ENCODE data around the gene DHRS12.
A peak's percentile ranks its signal among the peaks of the same experiment; 100 is the strongest.

DHRS12 gene

DNA sequence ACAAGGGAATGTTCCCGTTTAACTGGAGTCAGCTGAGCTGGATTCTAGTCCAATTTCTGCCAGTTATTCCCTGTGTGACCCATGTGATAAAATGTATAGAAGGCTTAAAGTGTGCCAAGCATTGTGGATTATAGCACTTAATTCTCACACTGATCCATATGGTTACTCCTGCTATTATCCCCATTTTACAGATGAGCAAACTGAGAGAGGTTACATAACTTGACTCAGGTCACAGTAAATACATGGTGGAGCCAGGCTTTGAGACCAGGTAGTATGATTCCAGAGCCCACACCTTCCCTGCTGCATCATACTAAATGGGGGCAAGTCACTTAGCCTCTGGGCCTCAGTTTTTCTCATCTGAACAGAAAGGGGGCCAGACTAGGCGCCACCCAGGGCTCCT lies 2.0 kb upstream of the DHRS12 start:
- DNase-seq = no peak

- DNase-seq = no peak
These were observed 1.4 kb upstream of the DHRS12 start for GRCh38 chr13:51805313-51805712.

GRCh38 chr13:51804295-51805172 lies 571 bp upstream of the DHRS12 start:
- no peak for DNase-seq

DNA sequence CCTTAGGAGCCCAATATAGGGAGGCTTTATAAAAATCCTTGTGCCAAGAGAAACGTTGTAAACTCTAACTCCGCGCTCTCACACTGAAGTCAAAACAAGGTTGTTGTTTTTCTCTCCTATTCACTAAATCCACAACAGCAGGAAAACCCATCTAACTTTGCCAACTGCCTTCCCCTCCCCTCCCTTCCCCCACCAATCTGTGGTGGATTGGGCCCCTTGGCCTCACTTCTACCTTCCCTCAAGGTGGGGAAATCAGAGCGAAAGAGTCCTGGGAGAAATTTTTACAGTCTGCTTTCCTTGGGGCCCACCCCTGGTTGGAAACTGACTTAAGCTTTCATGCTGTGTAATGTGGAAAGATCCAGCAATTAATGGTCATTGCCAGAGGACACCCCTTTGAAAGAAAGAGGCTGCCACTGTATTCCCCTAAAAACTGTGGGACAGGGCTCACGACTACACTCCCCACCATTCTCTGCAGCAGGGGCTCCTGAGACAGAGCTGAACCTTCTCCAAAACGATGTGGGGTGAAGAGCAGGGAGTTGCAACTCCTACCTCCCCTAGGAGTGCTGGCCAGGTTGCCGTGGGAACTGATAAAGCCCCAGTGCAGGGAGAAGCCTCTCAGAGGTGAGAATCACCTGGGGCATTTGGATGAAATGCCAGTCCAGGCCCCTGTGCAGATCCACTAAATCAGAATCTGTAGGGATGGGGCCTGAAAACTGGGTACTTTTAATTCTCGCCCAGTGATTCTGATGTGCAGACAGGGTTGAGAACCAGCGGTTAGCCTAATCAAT lies 1.1 kb downstream of the DHRS12 start:
- DNase-seq = no peak

DNA sequence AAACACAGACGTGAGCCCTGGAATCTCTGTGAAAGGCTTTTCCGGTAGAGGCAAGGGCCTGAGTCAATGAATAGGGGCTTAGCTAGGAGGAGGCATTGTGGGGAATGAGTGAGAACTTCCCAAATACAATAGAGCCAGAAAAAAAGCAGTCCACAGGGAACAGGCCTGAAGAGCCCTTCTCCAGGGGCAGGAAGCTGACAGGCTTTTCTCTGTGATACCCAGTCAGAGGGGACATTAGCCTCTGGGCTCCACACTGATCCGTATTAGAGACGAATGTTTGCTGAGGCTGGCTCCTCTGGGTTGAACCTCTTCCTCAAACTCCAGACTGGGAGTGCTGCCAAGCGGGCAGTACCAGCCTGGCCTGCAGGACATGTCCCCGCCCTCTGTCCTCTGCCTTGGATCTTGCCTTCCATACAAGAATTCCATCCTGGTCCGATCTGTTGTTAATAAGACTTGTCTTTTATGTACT lies 2.3 kb downstream of the DHRS12 start:
- DNase-seq = no peak

- no peak for DNase-seq
These were observed 3.5 kb downstream of the DHRS12 start for GRCh38 chr13:51800486-51800885.

DNA sequence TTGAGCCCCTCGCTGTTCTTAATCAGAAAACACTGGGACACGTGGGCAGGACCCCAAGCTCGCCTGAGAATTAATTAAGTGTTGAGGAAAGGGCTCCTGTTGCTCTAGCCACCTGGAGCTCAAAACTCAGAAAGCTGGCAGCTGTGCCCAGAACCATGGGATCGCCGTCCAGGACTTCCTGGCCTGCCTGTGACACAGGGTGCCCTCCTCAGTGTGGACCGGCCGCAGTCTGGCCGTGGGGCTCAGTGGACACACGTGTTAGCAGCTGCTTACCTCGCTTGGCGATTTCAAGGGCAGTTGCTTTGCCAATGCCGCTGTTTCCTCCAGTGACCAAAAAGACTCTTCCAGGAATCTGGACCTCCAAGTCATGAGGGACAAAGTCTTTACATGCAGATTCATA lies 4.7 kb downstream of the DHRS12 start:
- no peak for DNase-seq

DNA sequence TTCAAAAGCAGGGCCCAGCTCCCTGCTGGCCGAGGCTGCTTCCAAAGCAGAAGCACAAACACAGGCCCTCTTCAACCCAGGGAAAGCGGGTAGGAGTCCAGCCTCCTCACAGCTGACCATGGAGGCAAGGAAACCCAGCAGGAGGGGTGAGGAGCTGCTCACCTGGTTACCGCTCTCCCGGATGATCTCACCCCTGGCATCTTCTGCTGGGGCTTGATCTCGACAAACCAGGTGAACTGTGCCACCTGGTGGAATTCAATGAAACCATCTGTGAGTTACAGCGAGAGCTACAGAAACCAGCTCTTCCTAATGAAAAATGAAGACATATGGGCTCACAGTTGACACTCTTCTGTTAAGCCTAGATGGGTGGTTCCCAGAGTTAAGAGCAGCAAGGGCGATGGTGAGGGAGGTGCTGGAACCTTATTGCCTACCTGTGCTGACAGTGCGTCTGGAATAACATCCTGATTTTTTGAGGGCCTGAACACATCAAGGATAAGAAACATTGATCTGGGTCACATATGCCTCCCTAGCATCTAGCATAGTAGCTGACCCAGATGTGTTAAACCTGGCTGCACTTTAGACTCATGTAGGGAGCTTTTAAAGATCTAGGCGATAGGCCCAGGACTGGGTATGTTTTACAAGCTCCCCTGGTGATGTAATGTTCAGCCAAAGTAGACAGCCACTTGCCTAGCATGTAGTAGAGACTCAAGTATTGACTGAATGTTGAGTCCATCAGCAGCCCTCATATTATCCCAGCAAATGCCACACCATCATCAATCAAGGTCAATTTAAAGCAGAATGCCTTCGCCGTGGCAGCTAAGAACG lies 6.1 kb downstream of the DHRS12 start:
- peak; percentile 59 for DNase-seq

GRCh38 chr13:51796546-51796945 lies 7.4 kb downstream of the DHRS12 start:
- DNase-seq = no peak

- DNase-seq = no peak
These were observed 8.5 kb downstream of the DHRS12 start for GRCh38 chr13:51795419-51795818.

GRCh38 chr13:51794964-51795363 lies 9.0 kb downstream of the DHRS12 start:
- DNase-seq = no peak

- peak; percentile 89 for DNase-seq
These were observed 10.2 kb downstream of the DHRS12 start for GRCh38 chr13:51793570-51794271.

GRCh38 chr13:51786425-51787265 lies 17.3 kb downstream of the DHRS12 start:
- no peak for DNase-seq

GRCh38 chr13:51785712-51786424 lies 18.1 kb downstream of the DHRS12 start:
- DNase-seq = peak; percentile 66

- no peak for DNase-seq
These were observed 19.9 kb downstream of the DHRS12 start for GRCh38 chr13:51784097-51784496.

- no peak for DNase-seq
These were observed 20.4 kb downstream of the DHRS12 start for GRCh38 chr13:51783428-51784094.

- no peak for DNase-seq
These were observed 21.8 kb downstream of the DHRS12 start for GRCh38 chr13:51782026-51782710.

DNA sequence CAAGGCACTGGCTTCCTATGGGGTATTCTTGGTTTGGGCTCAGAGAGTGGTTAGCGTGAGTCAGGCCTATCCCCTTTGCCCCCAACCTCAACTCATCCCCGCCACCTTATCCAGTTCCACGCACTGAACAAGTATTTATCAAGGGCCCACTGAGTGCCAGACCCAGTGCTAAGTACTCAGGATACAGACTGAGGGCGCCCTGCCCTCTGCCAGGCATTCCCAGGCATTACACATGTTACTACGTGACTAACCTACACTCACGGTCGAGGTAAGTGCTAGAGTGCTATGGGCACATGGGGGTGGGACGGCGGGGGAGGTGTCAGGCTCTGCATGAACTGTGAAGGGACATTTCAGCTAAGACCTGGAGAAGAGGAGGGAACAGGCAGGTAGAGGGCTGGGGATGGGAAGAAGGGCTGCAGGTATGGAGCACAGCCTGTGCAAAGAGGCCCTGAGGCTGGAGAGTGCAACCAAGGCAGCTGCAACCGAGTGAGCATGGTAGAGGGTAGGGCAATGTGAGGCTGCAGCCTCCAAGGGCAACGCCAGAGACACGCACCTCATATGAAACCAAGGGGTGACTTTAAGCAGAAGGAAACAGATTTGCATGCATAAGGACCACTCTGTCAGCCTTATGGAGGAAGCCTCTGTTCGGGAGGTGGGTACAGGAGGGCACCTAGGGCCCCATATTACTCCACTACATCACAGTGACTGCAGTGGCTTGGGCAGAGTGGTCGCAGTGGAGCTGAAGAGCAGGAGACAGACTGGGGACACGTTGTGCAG lies 22.5 kb downstream of the DHRS12 start:
- DNase-seq = no peak

DNA sequence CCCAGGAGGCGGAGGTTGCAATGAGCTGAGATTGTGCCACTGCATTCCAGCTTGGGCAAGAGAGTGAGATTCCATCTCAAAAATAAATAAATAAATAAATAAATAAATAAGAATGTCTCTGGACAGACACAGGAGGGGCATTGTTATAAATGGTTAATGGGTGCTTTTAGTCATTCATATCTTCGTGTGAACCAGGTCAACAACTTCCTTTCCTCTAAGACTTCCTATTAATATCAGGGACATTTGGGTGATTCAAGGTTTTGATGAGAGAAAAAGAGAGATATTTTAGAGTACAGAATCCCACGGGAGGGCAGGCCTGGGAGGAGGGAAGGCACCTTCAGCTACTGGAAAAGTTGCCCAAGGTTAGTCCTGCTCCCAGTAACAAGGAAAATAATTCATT lies 23.9 kb downstream of the DHRS12 start:
- DNase-seq = no peak

Measured in fibroblast of skin of right biceps (primary cell).